Ascending aorta (tissue), 2 donors: Measurements from ENCODE around the gene MMAA. TPM values are rescaled to one million over a fixed set of nuclear protein-coding genes. Genes with fewer than 3 reads are reported as not detected.

ENCODE experiments used
- DNase-seq, 2 donors: peaks; one replicate each; pipeline ENCODE4 v3.0.0-alpha.2; 2019; ENCODE audit warnings: low spot score in 2 of 2
- H3K27ac ChIP-seq, 2 donors: fragments of 200-600 bp; sonication (generic); one replicate each; pipeline ENCODE4 v1.5.1; 2016 to 2017; ENCODE audit warnings: mild to moderate bottlenecking in 1 of 2
- H3K27me3 ChIP-seq: fragments of 200-600 bp; sonication (generic); one replicate; pipeline ENCODE4 v1.5.1; 2017
- H3K36me3 ChIP-seq, 2 donors: fragments of 200-600 bp; sonication (generic); one replicate each; pipeline ENCODE4 v1.5.1; 2016
- H3K4me1 ChIP-seq, 2 donors: fragments of 200-600 bp; sonication (generic); one replicate each; pipeline ENCODE4 v1.5.1; 2016 to 2017; ENCODE audit warnings: mild to moderate bottlenecking in 1 of 2
- H3K4me3 ChIP-seq, 2 donors: fragments of 200-600 bp; sonication (generic); one replicate each; pipeline ENCODE4 v1.5.1; 2016 to 2017; ENCODE audit warnings: mild to moderate bottlenecking in 1 of 2
- H3K9me3 ChIP-seq, 2 donors: fragments of 200-600 bp; sonication (generic); one replicate each; pipeline ENCODE4 v1.5.1; 2016
- intact Hi-C: fragments of 100-400 bp; cut with DNase I; formaldehyde crosslinking; loops from one replicate; pipeline ENCODE4 v1.15.1; 2023
- total RNA-seq: library from RNA; depleted of rRNA; stranded (reverse); fragments of >200 nt; gene quantifications from one replicate; pipeline ENCODE4 v1.1.0, GENCODE V29; 2016
- TF ChIP-seq, protein P1 (sequence below), 3 experiments: fragments of 200-600 bp in 2 of 3; fragments of 450-650 bp in 1 of 3; sonication (generic) in 2 of 3; IDR thresholded peaks; one replicate each; pipeline ENCODE4 v1.5.1; 2016 to 2019; ENCODE audit warnings: antibody characterized with exemption in 3 of 3, mild to moderate bottlenecking in 1 of 3, moderate library complexity in 1 of 3

The MMAA gene
- total RNA-seq, 1 donor from 2014 or later, result 3.9 TPM

DNA sequence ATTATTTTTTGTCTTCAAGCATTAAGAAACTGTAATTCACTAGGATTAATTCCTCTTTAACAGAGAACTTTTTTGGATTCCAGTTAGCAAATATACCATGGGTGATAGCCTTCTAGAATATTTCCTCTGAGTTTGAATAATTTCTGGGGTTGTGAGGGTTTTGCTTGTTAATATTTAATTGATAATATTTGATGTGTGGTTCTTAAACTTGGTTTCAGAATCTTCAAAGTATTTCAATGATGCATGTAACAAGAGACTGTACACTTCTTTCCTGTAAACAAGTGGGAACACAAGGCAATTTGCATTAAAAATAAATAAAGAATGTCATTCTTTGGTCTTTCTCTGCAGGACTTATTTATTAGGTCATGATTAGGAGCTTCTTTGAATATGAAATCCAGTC, 51.2 kb downstream of the MMAA start:
- Histone ChIP-seq H3K9me3 (no peaks in the 10 kb centered on the region), H3K27me3 (no peaks in the 10 kb centered on the region), H3K4me3 (no peak overlapping the region), H3K36me3 (no peaks in the 10 kb centered on the region), H3K4me1 (no peaks in the 10 kb centered on the region), H3K27ac (no peak overlapping the region)
- intact Hi-C loops, result no loop called here
- TF ChIP-seq, protein P1, sequence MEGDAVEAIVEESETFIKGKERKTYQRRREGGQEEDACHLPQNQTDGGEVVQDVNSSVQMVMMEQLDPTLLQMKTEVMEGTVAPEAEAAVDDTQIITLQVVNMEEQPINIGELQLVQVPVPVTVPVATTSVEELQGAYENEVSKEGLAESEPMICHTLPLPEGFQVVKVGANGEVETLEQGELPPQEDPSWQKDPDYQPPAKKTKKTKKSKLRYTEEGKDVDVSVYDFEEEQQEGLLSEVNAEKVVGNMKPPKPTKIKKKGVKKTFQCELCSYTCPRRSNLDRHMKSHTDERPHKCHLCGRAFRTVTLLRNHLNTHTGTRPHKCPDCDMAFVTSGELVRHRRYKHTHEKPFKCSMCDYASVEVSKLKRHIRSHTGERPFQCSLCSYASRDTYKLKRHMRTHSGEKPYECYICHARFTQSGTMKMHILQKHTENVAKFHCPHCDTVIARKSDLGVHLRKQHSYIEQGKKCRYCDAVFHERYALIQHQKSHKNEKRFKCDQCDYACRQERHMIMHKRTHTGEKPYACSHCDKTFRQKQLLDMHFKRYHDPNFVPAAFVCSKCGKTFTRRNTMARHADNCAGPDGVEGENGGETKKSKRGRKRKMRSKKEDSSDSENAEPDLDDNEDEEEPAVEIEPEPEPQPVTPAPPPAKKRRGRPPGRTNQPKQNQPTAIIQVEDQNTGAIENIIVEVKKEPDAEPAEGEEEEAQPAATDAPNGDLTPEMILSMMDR (IDR thresholded peaks at IDR 0.05), result no peak
- no peak for DNase-seq

GRCh38 chr4:145679520-145679919, 60.3 kb downstream of the MMAA start:
- Histone ChIP-seq H3K27ac (peak overlapping the region; percentile 2 to 62), H3K36me3 (no peaks in the 10 kb centered on the region), H3K4me1 (peaks cover 4 to 5% of the 10 kb centered on the region in 2 donors), H3K4me3 (no peak overlapping the region), H3K27me3 (no peaks in the 10 kb centered on the region), H3K9me3 (peaks cover 0 to 10% of the 10 kb centered on the region in 2 donors)
- intact Hi-C loops, result no loop called here
- peak; percentile 19 to 70 for DNase-seq
- TF ChIP-seq, protein P1 (IDR thresholded peaks at IDR 0.05), result no peak

- H3K4me1 ChIP-seq, result peaks cover 4 to 5% of the 10 kb centered on the region in 2 donors
- intact Hi-C loops, result no loop called here
- H3K9me3 ChIP-seq, result peaks cover 0 to 10% of the 10 kb centered on the region in 2 donors
- TF ChIP-seq, protein P1 (IDR thresholded peaks at IDR 0.05), result no peak
- H3K27ac ChIP-seq, result peak within 1 kb of the TSS; percentile 25 to 62
- H3K36me3 ChIP-seq, result no peaks in the 10 kb centered on the region
- H3K27me3 ChIP-seq, result no peaks in the 10 kb centered on the region
- no peak for DNase-seq
- no peak within 1 kb of the TSS for H3K4me3 ChIP-seq
These were observed 60.8 kb downstream of the MMAA start, which contains the start of gene C4orf51 for GRCh38 chr4:145679991-145680455. Gene C4orf51 (plus strand): TSS chr4:145680146. CDS start chr4:145680204, 58 bp downstream.

DNA sequence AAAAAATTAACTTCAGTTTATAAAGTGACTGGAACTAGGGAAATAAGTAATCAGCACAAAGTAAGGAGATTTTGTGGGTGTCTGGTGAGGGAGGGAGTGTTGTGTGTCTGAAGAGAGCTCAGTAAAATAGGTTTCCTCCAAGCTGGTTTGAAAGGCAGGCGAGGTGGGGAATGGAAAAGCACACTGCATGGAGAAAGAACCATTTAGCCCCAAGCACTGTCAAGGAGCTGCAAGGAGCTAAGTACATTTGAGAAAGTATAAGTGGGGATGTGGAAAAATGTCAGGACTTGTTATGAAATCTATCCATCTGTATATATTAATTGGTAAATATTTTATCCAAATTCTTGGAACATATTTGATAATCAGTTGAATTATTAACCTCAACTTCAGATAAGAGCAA, 61.7 kb downstream of the MMAA start:
- intact Hi-C loops, result no loop called here
- H3K9me3 ChIP-seq, result peaks cover 0 to 10% of the 10 kb centered on the region in 2 donors
- H3K27me3 ChIP-seq, result no peaks in the 10 kb centered on the region
- TF ChIP-seq, protein P1 (IDR thresholded peaks at IDR 0.05), result no peak
- no peak overlapping the region for H3K4me3 ChIP-seq
- no peak for DNase-seq
- peaks cover 4 to 5% of the 10 kb centered on the region in 2 donors for H3K4me1 ChIP-seq
- no peak overlapping the region for H3K27ac ChIP-seq
- no peaks in the 10 kb centered on the region for H3K36me3 ChIP-seq

GRCh38 chr4:145681518-145681917, 62.3 kb downstream of the MMAA start:
- H3K36me3 ChIP-seq, result no peaks in the 10 kb centered on the region
- H3K4me1 ChIP-seq, result peaks cover 4 to 5% of the 10 kb centered on the region in 2 donors
- no peak overlapping the region for H3K27ac ChIP-seq
- intact Hi-C loops, result no loop called here
- H3K27me3 ChIP-seq, result no peaks in the 10 kb centered on the region
- no peak overlapping the region for H3K4me3 ChIP-seq
- TF ChIP-seq, protein P1 (IDR thresholded peaks at IDR 0.05), result no peak
- no peak for DNase-seq
- peaks cover 0 to 10% of the 10 kb centered on the region in 2 donors for H3K9me3 ChIP-seq

GRCh38 chr4:145681956-145682355, 62.8 kb downstream of the MMAA start:
- TF ChIP-seq, protein P1 (IDR thresholded peaks at IDR 0.05), result no peak
- no peaks in the 10 kb centered on the region for H3K27me3 ChIP-seq
- H3K27ac ChIP-seq, result no peak overlapping the region
- no peak overlapping the region for H3K4me3 ChIP-seq
- intact Hi-C loops, result no loop called here
- no peak for DNase-seq
- no peaks in the 10 kb centered on the region for H3K36me3 ChIP-seq
- H3K4me1 ChIP-seq, result peaks cover 4 to 5% of the 10 kb centered on the region in 2 donors
- peaks cover 0 to 6% of the 10 kb centered on the region in 2 donors for H3K9me3 ChIP-seq
